HG03575 (cell line): ENCODE data around the gene MBD3L2B.
"Not testable (repeated sequence)": the region's sequence is repeated elsewhere in the genome, so short reads cannot be mapped to it uniquely, and the experiment has no call there.

Experiments
- ATAC-seq: cut with Tn5 transposase; IDR thresholded peaks from one replicate; pipeline ENCODE4 v1.9.1; 2021; ENCODE audit not compliant: unreplicated experiment, insufficient number of reproducible peaks, low FRiP score; ENCODE audit errors: extremely low read depth

Gene MBD3L2B

DNA sequence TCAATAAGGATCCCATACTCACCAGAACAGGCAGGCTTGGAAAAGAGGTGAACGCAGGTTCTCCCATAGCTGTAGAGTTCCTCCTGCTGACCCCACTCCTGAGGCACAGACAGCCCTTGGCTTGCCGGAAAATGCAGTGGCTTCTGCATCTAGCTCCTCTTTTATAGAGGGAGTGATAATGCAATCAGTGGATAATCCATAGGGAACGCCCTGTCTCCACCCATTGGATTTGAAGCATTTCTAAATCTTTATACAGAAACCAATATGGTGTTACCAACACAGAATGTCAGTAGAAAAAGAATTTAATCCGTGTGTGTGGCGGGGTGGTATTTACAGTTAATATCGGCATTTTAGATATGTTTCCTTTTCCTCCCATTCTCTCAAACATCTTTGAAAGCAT is at the start of gene MBD3L2B:
MBD3L2B (minus strand) TSS at position 101 of the 400 bp plus-strand sequence; CDS start at position 67, 34 bp downstream.
- ATAC-seq: not testable (repeated sequence)

DNA sequence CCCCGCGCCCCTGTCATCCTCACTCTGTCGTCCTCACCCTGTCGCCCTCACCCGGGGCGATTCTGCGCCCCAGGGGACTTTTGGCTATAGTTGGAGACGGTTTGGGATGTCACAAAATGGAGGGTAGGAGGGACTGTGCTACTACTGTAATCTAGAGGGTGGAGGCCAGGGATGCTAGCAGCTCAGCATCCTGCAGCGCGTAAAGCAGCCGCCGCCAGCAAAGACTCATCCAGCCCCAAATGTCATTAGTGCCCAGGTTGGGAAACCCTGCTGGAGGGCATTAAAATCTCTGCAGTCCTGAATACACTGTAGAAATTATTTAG is 48.6 kb upstream of the MBD3L2B start:
- no peak for ATAC-seq

DNA sequence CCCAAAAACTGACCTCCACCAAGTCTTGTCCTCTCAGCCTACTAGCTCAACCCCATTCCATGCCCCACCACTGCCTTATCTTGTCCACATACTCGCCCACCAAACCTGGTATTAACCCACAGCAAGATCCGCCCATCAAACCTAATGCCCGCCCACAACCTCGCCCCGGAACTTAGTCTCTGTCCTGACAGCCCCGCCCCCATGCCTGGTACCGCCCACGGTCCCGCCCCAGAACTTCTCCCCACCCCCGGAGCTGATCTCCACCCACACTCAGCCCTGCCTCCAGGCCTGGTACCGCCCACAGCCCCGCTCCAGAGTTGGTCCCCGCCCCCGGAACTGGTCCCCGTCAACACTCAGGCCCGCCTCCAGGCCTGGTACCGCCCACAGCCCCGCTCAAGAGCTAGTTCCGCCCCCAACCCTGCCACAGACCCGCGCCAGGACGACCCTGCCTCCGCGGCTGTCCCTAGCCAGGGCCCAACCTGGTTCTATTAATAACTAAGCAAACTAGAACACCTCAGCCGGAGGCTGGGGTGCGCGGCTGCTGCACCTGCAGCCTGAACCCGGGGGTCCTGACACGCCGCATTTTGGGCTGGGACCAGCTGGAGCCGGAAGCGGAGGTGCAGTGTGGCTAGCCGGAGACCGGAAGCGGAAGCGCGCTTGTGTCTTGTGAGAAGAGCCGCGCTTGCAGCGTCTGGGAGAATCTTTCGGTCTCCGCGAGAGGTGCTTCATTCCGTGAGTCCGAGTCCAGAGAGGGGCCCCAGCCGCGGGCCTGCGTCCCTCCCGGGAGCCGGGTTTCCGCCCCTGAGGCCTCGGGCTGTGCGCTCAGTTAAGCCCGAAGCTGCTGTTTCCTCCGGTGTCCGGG is 48.0 kb upstream of the MBD3L2B start, which contains the start of gene ZNF557:
ZNF557 (plus strand) TSS at position 662 of the 862 bp plus-strand sequence. CDS start 5,372 bp downstream, outside the sequence.
- ATAC-seq: peak; percentile 69

DNA sequence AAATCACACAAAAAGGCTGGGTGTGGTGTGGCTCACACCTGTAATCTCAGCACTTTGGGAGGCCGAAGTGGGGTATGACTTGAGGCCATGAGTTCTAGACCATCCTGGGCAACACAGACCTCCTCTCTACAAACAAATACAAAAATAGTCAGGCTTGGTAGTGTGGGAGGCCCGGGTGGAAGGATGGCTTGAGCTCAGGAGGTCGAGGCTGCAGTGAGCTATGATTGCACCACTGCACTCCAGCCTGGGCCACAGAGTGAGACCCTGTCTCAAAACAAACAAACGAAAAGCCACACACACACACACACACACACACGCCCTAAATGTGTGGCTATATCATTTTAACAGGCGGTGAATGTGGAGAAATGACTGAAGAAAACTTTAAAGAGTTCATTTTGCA is 47.4 kb upstream of the MBD3L2B start:
- ATAC-seq: no peak

DNA sequence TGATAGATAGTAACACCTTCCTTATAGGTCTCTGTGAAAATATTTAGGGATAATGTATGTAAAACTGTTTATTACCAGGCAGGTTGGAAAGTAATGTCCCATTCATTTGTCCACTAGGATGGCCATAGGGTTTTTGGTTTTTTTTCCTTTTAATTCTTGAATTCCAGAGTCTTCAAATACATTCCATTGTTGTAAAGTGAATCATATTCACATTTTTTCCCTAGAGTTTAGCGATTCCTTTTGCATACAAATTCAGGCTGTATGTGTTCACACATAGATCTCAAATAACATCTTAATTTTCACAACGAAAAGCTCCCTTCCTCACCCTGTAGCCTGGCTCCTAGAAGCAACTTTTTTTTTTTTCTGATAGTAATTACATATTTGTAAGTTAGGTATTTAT is 46.5 kb upstream of the MBD3L2B start:
- no peak for ATAC-seq

DNA sequence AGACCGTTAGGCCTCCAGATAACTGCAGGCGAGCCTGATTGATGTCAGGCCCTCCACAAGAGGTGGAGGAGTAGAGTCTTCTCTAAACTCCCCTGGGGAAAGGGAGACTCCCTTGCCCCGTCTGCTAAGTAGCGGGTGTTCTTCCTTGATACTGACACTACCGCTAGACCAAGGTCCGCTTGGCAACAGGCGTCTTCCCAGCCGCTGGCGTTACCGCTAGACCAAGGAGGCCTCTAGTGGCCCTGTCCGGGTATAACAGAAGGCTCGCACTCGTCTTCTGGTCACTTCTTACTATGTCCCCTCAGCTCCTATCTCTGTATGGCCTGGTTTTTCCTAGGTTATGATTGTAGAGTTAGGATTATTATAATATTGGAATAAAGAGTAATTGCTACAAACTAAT is 45.9 kb upstream of the MBD3L2B start:
- ATAC-seq: not testable (repeated sequence)

DNA sequence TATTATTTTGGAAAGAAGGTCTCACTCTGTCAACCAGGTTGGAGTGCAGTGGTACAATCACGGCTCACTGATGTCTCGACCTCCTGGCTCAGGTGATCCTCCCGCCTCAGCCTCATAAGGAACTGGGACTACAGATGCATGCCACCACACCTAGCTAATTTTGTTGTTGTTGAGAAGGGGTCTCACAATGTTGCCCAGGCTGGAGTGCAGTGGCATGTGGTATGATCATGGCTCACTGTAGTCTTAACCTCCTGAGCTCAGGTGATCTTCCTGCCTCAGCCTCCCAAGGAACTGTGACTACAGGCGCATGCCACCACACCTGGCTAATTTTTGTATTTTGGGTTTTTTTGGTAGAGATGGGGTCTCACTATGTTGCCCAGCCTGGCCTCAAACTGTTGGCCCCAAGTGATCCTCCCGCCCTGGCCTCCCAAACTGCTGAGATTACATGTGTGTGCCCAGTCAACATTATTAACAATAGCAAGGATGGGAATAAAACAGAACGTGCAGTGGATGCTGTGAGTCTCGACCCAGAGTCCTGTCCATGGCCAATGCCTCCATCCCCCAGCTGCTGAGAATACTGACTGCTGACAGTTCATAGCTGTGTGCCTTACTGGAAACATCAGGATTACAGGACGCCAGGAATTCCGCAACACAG is 42.7 kb upstream of the MBD3L2B start:
- ATAC-seq: no peak

DNA sequence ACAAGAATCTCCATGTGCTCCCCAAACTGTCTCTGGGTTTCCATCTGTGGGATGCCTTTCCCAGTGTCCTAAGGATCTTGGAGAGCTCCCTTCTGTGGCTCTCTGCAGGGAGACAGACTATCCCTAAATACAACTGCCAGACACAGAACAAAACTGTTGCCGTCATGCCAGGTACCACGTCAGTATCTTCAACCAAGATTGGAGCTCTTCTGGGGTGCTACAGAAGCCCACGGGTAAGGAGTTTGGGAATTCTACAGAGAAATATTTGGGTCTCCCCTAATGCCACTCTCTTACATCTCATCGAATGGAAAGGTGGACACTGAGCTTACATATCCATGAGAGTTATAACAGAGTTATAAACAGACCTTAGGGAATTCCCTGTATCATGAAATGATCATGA is 42.1 kb upstream of the MBD3L2B start:
- ATAC-seq: no peak

DNA sequence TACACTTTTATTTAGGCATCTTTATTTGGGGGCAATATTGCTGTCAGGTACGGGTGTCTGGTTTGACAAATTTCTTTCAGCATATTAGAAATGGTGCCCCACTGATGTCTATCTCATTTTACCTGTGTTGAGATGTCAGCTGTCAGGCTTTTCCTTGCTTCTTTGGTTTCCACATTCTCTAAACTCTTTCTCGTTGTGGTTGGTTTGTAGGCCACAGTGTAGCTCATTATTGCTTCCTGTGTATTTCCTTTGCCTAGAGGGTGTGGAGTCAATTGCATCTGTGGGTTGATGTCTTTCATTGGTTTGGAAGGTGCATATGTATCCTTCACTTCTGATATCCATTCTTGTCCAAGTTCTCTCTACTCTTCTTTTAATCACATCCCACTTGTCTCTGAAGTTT is 38.7 kb upstream of the MBD3L2B start:
- ATAC-seq: not testable (repeated sequence)

DNA sequence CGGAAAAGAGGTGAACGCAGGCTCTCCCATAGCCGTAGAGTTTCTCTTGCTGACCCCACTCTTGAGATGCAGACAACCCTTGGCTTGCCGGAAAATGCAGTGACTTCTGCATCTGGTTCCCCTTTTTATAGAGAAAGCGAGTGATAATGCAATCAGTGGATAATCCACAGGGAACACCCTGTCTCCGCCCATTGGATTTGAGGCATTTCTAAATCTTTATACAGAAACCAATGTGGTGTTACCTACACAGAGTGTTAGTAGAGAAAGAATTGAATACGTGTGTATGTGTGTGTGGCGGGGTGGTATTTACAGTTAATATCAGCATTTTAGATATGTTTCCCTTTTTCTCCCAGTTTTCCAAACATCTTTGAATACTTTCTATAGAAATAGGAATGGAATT is 37.3 kb upstream of the MBD3L2B start, which contains the start of gene MBD3L3:
MBD3L3 (minus strand) TSS at position 101 of the 400 bp plus-strand sequence; CDS start at position 30, 71 bp downstream.
- ATAC-seq: not testable (repeated sequence)

DNA sequence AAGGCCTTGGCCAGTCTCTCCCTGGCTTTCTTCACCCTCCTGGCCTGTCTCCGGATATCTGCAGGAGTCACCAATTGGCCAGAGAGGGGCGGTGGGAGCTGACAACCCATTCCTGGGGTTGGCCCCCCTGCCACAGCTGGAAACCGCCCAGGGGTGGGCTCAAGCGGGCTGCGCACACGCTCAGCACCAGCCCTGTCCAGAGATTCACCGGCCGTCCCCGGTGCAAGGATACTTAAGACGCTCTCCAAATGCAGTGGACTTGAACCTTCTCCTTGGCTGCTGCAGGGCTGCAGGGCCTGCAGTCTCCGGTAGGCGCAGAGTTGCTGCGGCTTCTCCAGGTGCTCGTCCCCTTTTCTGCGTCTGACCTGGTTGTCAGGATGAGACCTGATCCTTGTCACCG is 35.1 kb upstream of the MBD3L2B start:
- not testable (repeated sequence) for ATAC-seq

DNA sequence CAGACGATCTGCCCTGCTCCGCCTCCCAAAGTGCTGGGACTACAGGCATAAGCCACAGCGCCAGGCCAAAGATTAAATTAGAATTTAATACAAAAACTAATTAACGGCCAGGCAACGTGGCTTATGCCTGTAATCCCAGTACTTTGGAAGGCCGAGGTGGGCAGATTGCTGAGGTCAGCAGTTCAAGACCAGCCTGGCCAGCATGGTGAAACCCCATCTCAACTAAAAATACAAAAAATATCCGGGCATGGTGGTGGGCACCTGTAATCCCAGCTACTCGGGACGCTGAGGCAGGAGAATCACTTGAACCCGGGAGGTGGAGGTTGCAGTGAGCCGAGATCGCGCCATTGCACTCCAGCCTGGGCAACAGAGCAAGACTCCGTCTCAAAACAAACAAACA is 34.4 kb upstream of the MBD3L2B start:
- ATAC-seq: not testable (repeated sequence)

DNA sequence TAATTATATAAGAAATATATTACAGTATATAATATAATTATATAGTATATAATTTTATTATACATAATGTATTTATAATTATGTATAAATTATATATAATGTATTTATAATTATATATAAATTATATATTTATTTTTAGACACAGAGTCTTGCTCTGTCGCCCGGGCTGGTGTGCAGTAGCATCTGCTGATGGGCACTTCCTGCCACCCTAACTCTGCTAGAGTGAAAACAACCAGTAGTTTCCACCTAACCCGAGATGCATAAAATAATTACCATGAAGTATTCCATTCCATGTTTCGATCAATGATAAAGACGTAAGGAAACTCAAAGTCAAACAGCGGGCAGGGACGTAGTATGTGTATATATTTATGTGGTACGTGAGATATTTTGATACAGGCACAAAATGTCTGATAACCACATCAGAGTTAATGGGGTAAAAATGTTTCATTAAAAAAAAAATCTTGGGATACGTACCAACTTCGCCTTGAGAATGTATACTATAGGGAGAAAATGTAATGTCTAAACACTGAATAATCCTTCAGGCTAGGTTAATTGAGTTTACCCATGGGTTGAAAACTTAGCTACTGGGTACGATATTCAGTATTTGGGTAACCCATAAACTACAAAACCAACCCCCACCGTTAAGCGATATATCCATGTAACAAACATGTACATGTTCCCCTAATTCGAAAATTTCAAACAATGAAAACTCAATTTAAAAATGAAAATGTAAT is 33.6 kb upstream of the MBD3L2B start:
- not testable (repeated sequence) for ATAC-seq

DNA sequence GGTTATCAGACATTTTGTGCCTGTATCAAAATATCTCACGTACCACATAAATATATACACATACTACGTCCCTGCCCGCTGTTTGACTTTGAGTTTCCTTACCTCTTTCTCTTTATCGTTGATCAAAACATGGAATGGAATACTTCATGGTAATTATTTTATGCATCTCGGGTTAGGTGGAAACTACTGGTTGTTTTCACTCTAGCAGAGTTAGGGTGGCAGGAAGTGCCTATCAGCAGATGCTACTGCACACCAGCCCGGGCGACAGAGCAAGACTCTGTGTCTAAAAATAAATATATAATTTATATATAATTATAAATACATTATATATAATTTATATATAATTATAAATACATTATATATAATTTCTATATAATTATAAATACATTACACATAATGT is 31.7 kb upstream of the MBD3L2B start:
- ATAC-seq: not testable (repeated sequence)

DNA sequence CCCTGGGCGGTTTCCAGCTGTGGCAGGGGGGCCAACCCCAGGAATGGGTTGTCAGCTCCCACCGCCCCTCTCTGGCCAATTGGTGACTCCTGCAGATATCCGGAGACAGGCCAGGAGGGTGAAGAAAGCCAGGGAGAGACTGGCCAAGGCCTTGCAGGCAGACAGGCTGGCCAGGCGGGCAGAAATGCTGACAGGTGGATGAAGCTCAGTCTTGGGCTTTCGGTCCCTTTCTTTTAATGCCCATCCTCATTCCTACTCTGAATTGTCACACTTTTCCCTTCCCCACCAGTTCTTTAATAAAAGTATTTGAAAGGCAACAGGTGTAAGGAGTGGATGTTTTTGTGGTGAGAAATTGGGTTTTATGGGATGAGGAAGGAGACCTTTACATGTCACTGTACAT is 30.2 kb upstream of the MBD3L2B start:
- not testable (repeated sequence) for ATAC-seq

DNA sequence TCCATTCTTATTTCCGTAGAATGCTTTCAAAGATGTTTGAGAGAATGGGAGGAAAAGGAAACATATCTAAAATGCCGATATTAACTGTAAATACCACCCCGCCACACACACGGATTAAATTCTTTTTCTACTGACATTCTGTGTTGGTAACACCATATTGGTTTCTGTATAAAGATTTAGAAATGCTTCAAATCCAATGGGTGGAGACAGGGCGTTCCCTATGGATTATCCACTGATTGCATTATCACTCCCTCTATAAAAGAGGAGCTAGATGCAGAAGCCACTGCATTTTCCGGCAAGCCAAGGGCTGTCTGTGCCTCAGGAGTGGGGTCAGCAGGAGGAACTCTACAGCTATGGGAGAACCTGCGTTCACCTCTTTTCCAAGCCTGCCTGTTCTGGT is 27.8 kb upstream of the MBD3L2B start, which contains the start of gene MBD3L2:
MBD3L2 (plus strand) TSS at position 301 of the 400 bp plus-strand sequence; CDS start at position 354, 53 bp downstream.
- ATAC-seq: not testable (repeated sequence)

DNA sequence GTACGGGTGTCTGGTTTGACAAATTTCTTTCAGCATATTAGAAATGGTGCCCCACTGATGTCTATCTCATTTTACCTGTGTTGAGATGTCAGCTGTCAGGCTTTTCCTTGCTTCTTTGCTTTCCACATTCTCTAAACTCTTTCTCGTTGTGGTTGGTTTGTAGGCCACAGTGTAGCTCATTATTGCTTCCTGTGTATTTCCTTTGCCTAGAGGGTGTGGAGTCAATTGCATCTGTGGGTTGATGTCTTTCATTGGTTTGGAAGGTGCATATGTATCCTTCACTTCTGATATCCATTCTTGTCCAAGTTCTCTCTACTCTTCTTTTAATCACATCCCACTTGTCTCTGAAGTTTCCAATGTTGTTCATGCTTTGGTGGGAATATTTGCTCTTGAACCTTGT is 20.3 kb upstream of the MBD3L2B start:
- not testable (repeated sequence) for ATAC-seq

DNA sequence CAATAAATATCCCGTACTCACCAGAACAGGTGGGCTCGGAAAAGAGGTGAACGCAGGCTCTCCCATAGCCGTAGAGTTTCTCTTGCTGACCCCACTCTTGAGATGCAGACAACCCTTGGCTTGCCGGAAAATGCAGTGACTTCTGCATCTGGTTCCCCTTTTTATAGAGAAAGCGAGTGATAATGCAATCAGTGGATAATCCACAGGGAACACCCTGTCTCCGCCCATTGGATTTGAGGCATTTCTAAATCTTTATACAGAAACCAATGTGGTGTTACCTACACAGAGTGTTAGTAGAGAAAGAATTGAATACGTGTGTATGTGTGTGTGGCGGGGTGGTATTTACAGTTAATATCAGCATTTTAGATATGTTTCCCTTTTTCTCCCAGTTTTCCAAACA is 18.8 kb upstream of the MBD3L2B start, which contains the start of gene MBD3L4:
MBD3L4 (minus strand) TSS at position 101 of the 400 bp plus-strand sequence; CDS start at position 66, 35 bp downstream.
- not testable (repeated sequence) for ATAC-seq

DNA sequence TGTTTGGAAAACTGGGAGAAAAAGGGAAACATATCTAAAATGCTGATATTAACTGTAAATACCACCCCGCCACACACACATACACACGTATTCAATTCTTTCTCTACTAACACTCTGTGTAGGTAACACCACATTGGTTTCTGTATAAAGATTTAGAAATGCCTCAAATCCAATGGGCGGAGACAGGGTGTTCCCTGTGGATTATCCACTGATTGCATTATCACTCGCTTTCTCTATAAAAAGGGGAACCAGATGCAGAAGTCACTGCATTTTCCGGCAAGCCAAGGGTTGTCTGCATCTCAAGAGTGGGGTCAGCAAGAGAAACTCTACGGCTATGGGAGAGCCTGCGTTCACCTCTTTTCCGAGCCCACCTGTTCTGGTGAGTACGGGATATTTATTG is 9.0 kb upstream of the MBD3L2B start, which contains the start of gene MBD3L5:
MBD3L5 (plus strand) TSS at position 301 of the 400 bp plus-strand sequence; CDS start at position 335, 34 bp downstream.
- ATAC-seq: not testable (repeated sequence)
